Astrocyte (in vitro differentiated cells and primary cell): Measurements from ENCODE around the gene PLD5. TPM values are rescaled to one million over a fixed set of nuclear protein-coding genes. Genes with fewer than 3 reads are reported as not detected.

Experiments
- DNase-seq: peaks from one replicate; pipeline ENCODE4 v3.0.0-alpha.2; 2010; ENCODE audit warnings: low read depth
- FAIRE-seq: peaks from 2 replicates; lab custom pipeline; 2011; peaks lifted over from hg19 to GRCh38; lab: Jason Lieb, UNC
- H2AFZ ChIP-seq: 2 replicates; pipeline ENCODE4 v1.6.0; 2012; ENCODE audit warnings: low read depth, low read length, inconsistent platforms
- H3K27ac ChIP-seq: 2 replicates; pipeline ENCODE4 v1.5.1; 2011; ENCODE audit warnings: low read depth, low read length, inconsistent platforms
- H3K27me3 ChIP-seq: 2 replicates; pipeline ENCODE4 v1.6.0; 2011; ENCODE audit warnings: low read length, inconsistent platforms; ENCODE audit not compliant: insufficient read depth
- H3K36me3 ChIP-seq: 2 replicates; pipeline ENCODE4 v1.5.1; 2011; ENCODE audit warnings: low read length, inconsistent platforms; ENCODE audit not compliant: insufficient read depth
- H3K4me1 ChIP-seq: 2 replicates; pipeline ENCODE4 v1.5.1; 2011; ENCODE audit warnings: low read length, inconsistent platforms; ENCODE audit not compliant: insufficient read depth
- H3K4me2 ChIP-seq: 2 replicates; pipeline ENCODE4 v1.6.0; 2012; ENCODE audit warnings: low read length, inconsistent platforms
- H3K4me3 ChIP-seq: 2 replicates; pipeline ENCODE4 v1.5.1; 2011; ENCODE audit warnings: low read depth, mild to moderate bottlenecking, low read length, inconsistent platforms; ENCODE audit not compliant: insufficient read depth
- H3K79me2 ChIP-seq: 2 replicates; pipeline ENCODE4 v1.6.0; 2012; ENCODE audit warnings: mild to moderate bottlenecking, low read length, inconsistent platforms; ENCODE audit not compliant: insufficient read depth
- H3K9ac ChIP-seq: 2 replicates; pipeline ENCODE4 v1.6.0; 2012; ENCODE audit warnings: mild to moderate bottlenecking, low read length, inconsistent platforms
- H3K9me3 ChIP-seq: 2 replicates; pipeline ENCODE4 v1.5.1; 2012; ENCODE audit warnings: low read depth, mild to moderate bottlenecking, low read length, inconsistent platforms; ENCODE audit not compliant: insufficient read depth
- H4K20me1 ChIP-seq: 2 replicates; pipeline ENCODE4 v1.6.0; 2012; ENCODE audit warnings: low read length, inconsistent platforms; ENCODE audit not compliant: insufficient read depth
- H3K27ac Mint-ChIP-seq: one replicate; pipeline ENCODE4 v1.8.0; 2021; ENCODE audit warnings: mild to moderate bottlenecking, mixed read lengths; ENCODE audit not compliant: unreplicated experiment
- H3K27me3 Mint-ChIP-seq: one replicate; pipeline ENCODE4 v1.8.0; 2021; ENCODE audit warnings: low read depth, mixed read lengths; ENCODE audit not compliant: unreplicated experiment
- H3K36me3 Mint-ChIP-seq: one replicate; pipeline ENCODE4 v1.8.0; 2021; ENCODE audit warnings: low read depth, mixed read lengths; ENCODE audit not compliant: unreplicated experiment
- H3K4me1 Mint-ChIP-seq: one replicate; pipeline ENCODE4 v1.8.0; 2021; ENCODE audit warnings: low read depth, mixed read lengths; ENCODE audit not compliant: unreplicated experiment
- H3K4me3 Mint-ChIP-seq: one replicate; pipeline ENCODE4 v1.8.0; 2021; ENCODE audit warnings: mild to moderate bottlenecking, moderate library complexity, mixed read lengths; ENCODE audit not compliant: unreplicated experiment
- H3K9me3 Mint-ChIP-seq: one replicate; pipeline ENCODE4 v1.8.0; 2021; ENCODE audit warnings: mild to moderate bottlenecking, mixed read lengths; ENCODE audit not compliant: unreplicated experiment
- EZH2 ChIP-seq: IDR thresholded peaks from 2 replicates; pipeline ENCODE4 v1.6.1; 2012; ENCODE audit warnings: mild to moderate bottlenecking, low read length, inconsistent platforms; ENCODE audit not compliant: insufficient read depth
- total RNA-seq: library from RNA; stranded (reverse); gene quantifications from 2 replicates; pipeline ENCODE4 v1.2.1, GENCODE V29; 2021
- TF ChIP-seq, protein P1 (sequence below): IDR thresholded peaks from 2 replicates; pipeline ENCODE4 v1.5.1; 2011; ENCODE audit warnings: low read depth, mild to moderate bottlenecking, inconsistent platforms, low read length, moderate library complexity; ENCODE audit not compliant: insufficient read depth

The PLD5 gene
- total RNA-seq, 1 donor from 2014 or later, result 4.9 TPM

DNA sequence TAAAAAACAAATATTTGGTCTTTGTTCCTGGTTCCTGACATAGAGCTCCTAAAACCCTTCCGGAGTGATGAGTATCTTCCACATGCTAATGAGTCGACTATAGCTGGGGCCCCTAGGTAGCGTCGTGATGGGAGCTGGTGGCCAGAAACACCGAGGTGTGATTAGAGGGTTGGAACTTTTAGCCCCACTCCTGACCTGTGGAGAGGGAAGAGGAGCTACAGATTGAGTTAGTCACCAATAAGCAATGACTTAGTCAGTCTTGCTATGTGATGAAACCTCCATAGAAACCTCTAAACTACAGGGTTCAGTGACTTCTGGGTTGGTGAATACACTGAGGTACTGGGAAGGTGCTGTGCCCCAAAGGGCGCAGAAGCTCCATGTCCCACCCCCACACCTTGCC lies 30.1 kb upstream of the PLD5 start:
- H3K9me3 ChIP-seq, result no peaks in the 10 kb centered on the region
- Mint-ChIP-seq H3K27ac (no peak overlapping the region), H3K27me3 (no peaks in the 10 kb centered on the region), H3K9me3 (no peaks in the 10 kb centered on the region), H3K4me3 (no peak overlapping the region), H3K36me3 (no peaks in the 10 kb centered on the region), H3K4me1 (peaks cover 8% of the 10 kb centered on the region)
- no peaks in the 10 kb centered on the region for H3K36me3 ChIP-seq
- H3K27ac ChIP-seq, result no peak overlapping the region
- TF ChIP-seq EZH2, result no peak
- H3K9ac ChIP-seq, result no peak overlapping the region
- no peaks in the 10 kb centered on the region for H3K4me1 ChIP-seq
- no peaks in the 10 kb centered on the region for H3K27me3 ChIP-seq
- H4K20me1 ChIP-seq, result no peaks in the 10 kb centered on the region
- no peak overlapping the region for H3K4me3 ChIP-seq
- H2AFZ ChIP-seq, result no peak overlapping the region
- H3K79me2 ChIP-seq, result no peaks in the 10 kb centered on the region
- H3K4me2 ChIP-seq, result no peak overlapping the region
- DNase-seq (no peak), FAIRE-seq (no peak)

DNA sequence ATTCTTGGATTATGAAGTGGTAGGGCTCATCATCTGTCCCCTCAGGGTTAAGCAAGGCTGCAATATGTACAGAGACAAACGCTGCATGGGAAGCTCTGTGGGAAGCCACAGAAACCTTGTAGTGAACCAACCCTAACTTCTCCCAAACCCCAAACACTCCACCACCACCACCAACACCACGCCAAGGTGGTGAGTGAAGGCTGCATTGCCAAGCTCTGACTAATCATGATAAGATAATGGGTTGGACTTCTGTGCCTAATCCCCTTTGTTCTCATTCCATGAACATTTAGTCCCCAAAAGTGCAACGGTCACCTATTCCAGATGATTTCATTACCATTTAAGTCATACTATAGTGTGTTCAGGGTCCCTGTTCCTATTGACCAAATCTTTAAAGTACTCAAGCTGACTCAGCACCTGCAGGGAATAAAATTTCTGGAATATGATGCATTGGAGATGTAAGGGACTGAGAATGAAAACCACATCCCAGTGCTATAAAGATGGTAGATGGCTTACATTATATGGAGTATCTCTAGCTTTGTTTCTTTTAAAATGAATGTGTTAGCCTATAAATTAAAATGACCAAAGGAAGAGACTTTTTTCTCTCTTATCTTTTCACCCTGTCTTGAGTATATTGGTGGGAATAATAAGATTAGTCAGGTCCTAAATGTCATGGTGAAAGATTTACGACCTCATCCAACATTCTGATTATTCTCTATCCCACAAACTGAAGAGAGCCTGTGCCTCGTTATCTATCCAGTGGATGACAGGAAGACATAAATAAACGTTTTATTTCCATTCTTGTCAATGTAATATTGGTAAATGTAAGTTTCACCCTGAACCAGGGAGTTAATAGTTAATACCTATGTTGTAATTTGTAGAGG lies 22.6 kb upstream of the PLD5 start:
- Mint-ChIP-seq H3K27me3 (peaks cover 2% of the 10 kb centered on the region), H3K36me3 (no peaks in the 10 kb centered on the region), H3K4me1 (no peaks in the 10 kb centered on the region), H3K27ac (no peak overlapping the region), H3K9me3 (no peaks in the 10 kb centered on the region), H3K4me3 (no peak overlapping the region)
- no peaks in the 10 kb centered on the region for H3K4me1 ChIP-seq
- no peaks in the 10 kb centered on the region for H3K36me3 ChIP-seq
- DNase-seq, result no peak
- TF ChIP-seq EZH2, result no peak
- TF ChIP-seq, protein P1, sequence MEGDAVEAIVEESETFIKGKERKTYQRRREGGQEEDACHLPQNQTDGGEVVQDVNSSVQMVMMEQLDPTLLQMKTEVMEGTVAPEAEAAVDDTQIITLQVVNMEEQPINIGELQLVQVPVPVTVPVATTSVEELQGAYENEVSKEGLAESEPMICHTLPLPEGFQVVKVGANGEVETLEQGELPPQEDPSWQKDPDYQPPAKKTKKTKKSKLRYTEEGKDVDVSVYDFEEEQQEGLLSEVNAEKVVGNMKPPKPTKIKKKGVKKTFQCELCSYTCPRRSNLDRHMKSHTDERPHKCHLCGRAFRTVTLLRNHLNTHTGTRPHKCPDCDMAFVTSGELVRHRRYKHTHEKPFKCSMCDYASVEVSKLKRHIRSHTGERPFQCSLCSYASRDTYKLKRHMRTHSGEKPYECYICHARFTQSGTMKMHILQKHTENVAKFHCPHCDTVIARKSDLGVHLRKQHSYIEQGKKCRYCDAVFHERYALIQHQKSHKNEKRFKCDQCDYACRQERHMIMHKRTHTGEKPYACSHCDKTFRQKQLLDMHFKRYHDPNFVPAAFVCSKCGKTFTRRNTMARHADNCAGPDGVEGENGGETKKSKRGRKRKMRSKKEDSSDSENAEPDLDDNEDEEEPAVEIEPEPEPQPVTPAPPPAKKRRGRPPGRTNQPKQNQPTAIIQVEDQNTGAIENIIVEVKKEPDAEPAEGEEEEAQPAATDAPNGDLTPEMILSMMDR, result no peak
- H3K4me3 ChIP-seq, result no peak overlapping the region
- H3K9ac ChIP-seq, result no peak overlapping the region
- no peak overlapping the region for H3K27ac ChIP-seq
- no peaks in the 10 kb centered on the region for H3K79me2 ChIP-seq
- H3K4me2 ChIP-seq, result no peak overlapping the region
- no peak overlapping the region for H2AFZ ChIP-seq
- no peak for FAIRE-seq
- H3K9me3 ChIP-seq, result no peaks in the 10 kb centered on the region
- H4K20me1 ChIP-seq, result no peaks in the 10 kb centered on the region
- no peaks in the 10 kb centered on the region for H3K27me3 ChIP-seq

DNA sequence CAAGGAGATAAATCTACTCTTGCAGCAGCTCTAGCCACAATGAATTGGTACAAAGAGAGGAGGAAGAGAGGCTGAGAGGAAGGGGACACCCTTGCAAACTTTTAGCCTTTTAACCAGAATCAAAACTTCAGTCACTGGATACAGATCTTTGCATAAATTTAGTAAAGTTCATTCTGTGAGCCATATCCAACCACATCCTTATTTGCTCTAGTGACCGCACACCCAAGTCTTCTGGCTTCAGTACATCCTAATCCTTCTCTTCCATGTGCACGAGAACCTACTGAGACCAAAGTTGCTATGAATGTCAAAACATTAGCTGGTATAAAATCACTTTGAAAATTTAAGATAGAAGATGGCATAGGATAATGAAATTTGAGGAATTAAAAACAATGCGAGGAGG lies 21.9 kb upstream of the PLD5 start:
- Mint-ChIP-seq H3K4me3 (no peak overlapping the region), H3K27me3 (peaks cover 2% of the 10 kb centered on the region), H3K4me1 (no peaks in the 10 kb centered on the region), H3K9me3 (no peaks in the 10 kb centered on the region), H3K36me3 (no peaks in the 10 kb centered on the region), H3K27ac (no peak overlapping the region)
- Histone ChIP-seq H3K4me3 (no peak overlapping the region), H4K20me1 (no peaks in the 10 kb centered on the region), H3K36me3 (no peaks in the 10 kb centered on the region), H3K4me2 (no peak overlapping the region), H3K79me2 (no peaks in the 10 kb centered on the region), H3K27ac (no peak overlapping the region), H3K4me1 (no peaks in the 10 kb centered on the region), H3K9me3 (no peaks in the 10 kb centered on the region), H3K27me3 (no peaks in the 10 kb centered on the region), H3K9ac (no peak overlapping the region), H2AFZ (no peak overlapping the region)
- FAIRE-seq (no peak), DNase-seq (no peak)
- TF ChIP-seq, protein P1, result no peak
- no peak for TF ChIP-seq EZH2
